ENCODE results near the gene SPCS3. TPM values are rescaled to one million over a fixed set of nuclear protein-coding genes. Genes with fewer than 3 reads are reported as not detected.

Gene SPCS3
- total and polyA plus RNA-seq, 2 experiments from 2014 or later, result 62.5 to 79.9 TPM

DNA sequence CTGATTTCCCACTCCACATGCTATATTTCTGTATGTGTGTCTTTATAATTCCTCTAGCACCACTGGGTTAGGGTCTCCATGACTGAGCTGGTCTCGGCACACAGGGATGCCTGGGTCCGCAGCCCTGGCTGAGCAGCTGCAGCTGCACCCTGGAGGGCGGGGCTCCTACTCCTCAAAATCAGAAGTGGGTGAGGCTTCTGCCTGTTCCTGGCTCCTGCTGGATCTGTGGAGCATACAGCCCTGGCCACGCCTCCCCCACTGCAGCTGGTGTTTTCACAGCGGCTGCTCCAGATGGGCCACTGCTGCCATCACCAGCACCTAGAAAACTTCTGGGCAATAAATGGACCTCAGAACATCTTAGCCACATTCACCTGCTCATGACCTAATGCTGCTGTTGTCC is 30.9 kb downstream of the SPCS3 start:
- H3K4me2 ChIP-seq, result no peak overlapping the region
- Mint-ChIP-seq H3K4me3 (no peak overlapping the region), H3K27me3 (ENCODE audit: insufficient read depth, low read depth, poor library complexity) (no peaks in the 10 kb centered on the region), H3K9me3 (peaks cover 59% of the 10 kb centered on the region), H3K4me1 (no peaks in the 10 kb centered on the region), H3K27ac (no peak overlapping the region), H3K36me3 (ENCODE audit: low read depth) (peaks cover 61% of the 10 kb centered on the region)
- H3K36me3 ChIP-seq (ENCODE audit: insufficient read depth), result peaks cover 25% of the 10 kb centered on the region
- no peak for DNase-seq (ENCODE audit: low spot score)
- no peaks in the 10 kb centered on the region for H3K4me1 ChIP-seq (ENCODE audit: insufficient read depth)
- H3K27me3 ChIP-seq (ENCODE audit: insufficient read depth), result no peaks in the 10 kb centered on the region
- no peak for ATAC-seq
- H3F3A ChIP-seq (replicated peaks; ENCODE audit: low read depth), result no peaks in the 10 kb centered on the region
- no peaks in the 10 kb centered on the region for H4K20me1 ChIP-seq (replicated peaks; ENCODE audit: insufficient read depth)
- no peak overlapping the region for H2AFZ ChIP-seq
- no peak overlapping the region for H3K4me3 ChIP-seq
- H3K9me2 ChIP-seq (ENCODE audit: insufficient read depth), result no peaks in the 10 kb centered on the region; the same call in 1 of the 2 replicates
- no peak overlapping the region for H3K27ac ChIP-seq (ENCODE audit: low read depth)
- H3K79me2 ChIP-seq (replicated peaks; ENCODE audit: insufficient read depth), result no peaks in the 10 kb centered on the region
- TF ChIP-seq EZH2phosphoT487 (IDR thresholded peaks at IDR 0.05; ENCODE audit: unreplicated experiment) (no peak), STAT1 (IDR thresholded peaks at IDR 0.05; ENCODE audit: unreplicated experiment) (no peak), ZNF462 (CRISPR knock-in tag; IDR thresholded peaks at IDR 0.05) (no peak), REST (IDR thresholded peaks at IDR 0.05; ENCODE audit: unreplicated experiment) (no peak), EZH2 (IDR thresholded peaks at IDR 0.05; ENCODE audit: low read depth, unreplicated experiment) (no peak), CREB1 (CRISPR knock-in tag; IDR thresholded peaks at IDR 0.05; ENCODE audit: low read depth) (no peak), POLR2AphosphoS5 (IDR thresholded peaks at IDR 0.05; ENCODE audit: low read depth) (no peak), JUNB (IDR thresholded peaks at IDR 0.05; ENCODE audit: unreplicated experiment) (no peak), ZNF331 (CRISPR knock-in tag; IDR thresholded peaks at IDR 0.05; ENCODE audit: low read depth) (no peak), ZNF114 (CRISPR knock-in tag; IDR thresholded peaks at IDR 0.05) (no peak), NANOG (IDR thresholded peaks at IDR 0.05; ENCODE audit: borderline replicate concordance) (no peak)
- TF ChIP-seq, protein P1, sequence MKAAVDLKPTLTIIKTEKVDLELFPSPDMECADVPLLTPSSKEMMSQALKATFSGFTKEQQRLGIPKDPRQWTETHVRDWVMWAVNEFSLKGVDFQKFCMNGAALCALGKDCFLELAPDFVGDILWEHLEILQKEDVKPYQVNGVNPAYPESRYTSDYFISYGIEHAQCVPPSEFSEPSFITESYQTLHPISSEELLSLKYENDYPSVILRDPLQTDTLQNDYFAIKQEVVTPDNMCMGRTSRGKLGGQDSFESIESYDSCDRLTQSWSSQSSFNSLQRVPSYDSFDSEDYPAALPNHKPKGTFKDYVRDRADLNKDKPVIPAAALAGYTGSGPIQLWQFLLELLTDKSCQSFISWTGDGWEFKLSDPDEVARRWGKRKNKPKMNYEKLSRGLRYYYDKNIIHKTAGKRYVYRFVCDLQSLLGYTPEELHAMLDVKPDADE (IDR thresholded peaks at IDR 0.05), result no peak
- TF ChIP-seq, protein P2, sequence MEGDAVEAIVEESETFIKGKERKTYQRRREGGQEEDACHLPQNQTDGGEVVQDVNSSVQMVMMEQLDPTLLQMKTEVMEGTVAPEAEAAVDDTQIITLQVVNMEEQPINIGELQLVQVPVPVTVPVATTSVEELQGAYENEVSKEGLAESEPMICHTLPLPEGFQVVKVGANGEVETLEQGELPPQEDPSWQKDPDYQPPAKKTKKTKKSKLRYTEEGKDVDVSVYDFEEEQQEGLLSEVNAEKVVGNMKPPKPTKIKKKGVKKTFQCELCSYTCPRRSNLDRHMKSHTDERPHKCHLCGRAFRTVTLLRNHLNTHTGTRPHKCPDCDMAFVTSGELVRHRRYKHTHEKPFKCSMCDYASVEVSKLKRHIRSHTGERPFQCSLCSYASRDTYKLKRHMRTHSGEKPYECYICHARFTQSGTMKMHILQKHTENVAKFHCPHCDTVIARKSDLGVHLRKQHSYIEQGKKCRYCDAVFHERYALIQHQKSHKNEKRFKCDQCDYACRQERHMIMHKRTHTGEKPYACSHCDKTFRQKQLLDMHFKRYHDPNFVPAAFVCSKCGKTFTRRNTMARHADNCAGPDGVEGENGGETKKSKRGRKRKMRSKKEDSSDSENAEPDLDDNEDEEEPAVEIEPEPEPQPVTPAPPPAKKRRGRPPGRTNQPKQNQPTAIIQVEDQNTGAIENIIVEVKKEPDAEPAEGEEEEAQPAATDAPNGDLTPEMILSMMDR (conservative IDR thresholded peaks at IDR 0.05; ENCODE audit: low read depth in 2 of 2), result no peak

Measured in GM23338 (cell line).